Measurements from ENCODE around the gene ABHD5.

GRCh38 chr3:43695443-43695842 is 4.7 kb downstream of the ABHD5 start:
- no peak for TF ChIP-seq POLR2A (IDR thresholded peaks at IDR 0.05; ENCODE audit: insufficient read depth in 1 of 2, low read depth in 2 of 2, low read length in 2 of 2)
- TF ChIP-seq CEBPZ (IDR thresholded peaks at IDR 0.05; ENCODE audit: low read length): no peak
- no peak for TF ChIP-seq ZNF580 (CRISPR knock-in tag; IDR thresholded peaks at IDR 0.05; ENCODE audit: borderline replicate concordance, low read depth)
- no peak for TF ChIP-seq CTCF (CRISPR knock-in tag; IDR thresholded peaks at IDR 0.05)
- TF ChIP-seq ZNF629 (CRISPR knock-in tag; conservative IDR thresholded peaks at IDR 0.05): no peak
- TF ChIP-seq CEBPG (CRISPR knock-in tag; IDR thresholded peaks at IDR 0.05): peak; percentile 77
- TF ChIP-seq EP300 (IDR thresholded peaks at IDR 0.05; ENCODE audit: low read depth in 2 of 2, low read length in 2 of 2): no peak
- no peak for TF ChIP-seq EP300 (CRISPR knock-in tag; IDR thresholded peaks at IDR 0.05; ENCODE audit: borderline replicate concordance)
- no peak for TF ChIP-seq GLMP (CRISPR knock-in tag; IDR thresholded peaks at IDR 0.05; ENCODE audit: borderline replicate concordance)
- no peak for TF ChIP-seq HOXA9 (CRISPR knock-in tag; IDR thresholded peaks at IDR 0.05; ENCODE audit: borderline replicate concordance)

Measured in HepG2 (cell line).